ENCODE results near the gene HCFC1.

- no peak for TF ChIP-seq POLR2AphosphoS5 (IDR thresholded peaks at IDR 0.05; ENCODE audit: low read depth, low read length)
- no peak for TF ChIP-seq RAD21 (IDR thresholded peaks at IDR 0.05; ENCODE audit: low read length)
- no peak for TF ChIP-seq CTCF (IDR thresholded peaks at IDR 0.05)
- TF ChIP-seq MAX (IDR thresholded peaks at IDR 0.05; ENCODE audit: low read depth), result no peak
- TF ChIP-seq EP300 (IDR thresholded peaks at IDR 0.05; ENCODE audit: borderline replicate concordance in 1 of 2, low read depth in 1 of 2, low read length in 1 of 2), result no peak
- no peak for TF ChIP-seq SIN3A (IDR thresholded peaks at IDR 0.05; ENCODE audit: borderline replicate concordance, low read depth, low read length)
- no peak for TF ChIP-seq CHD2 (IDR thresholded peaks at IDR 0.05; ENCODE audit: low read length, partially characterized antibody)
- TF ChIP-seq MXI1 (IDR thresholded peaks at IDR 0.05; ENCODE audit: low read depth, low read length), result no peak
- TF ChIP-seq RXRA (IDR thresholded peaks at IDR 0.05; ENCODE audit: borderline replicate concordance, low read depth), result no peak
- TF ChIP-seq PBX3 (IDR thresholded peaks at IDR 0.05), result no peak
- TF ChIP-seq EZH2phosphoT487 (IDR thresholded peaks at IDR 0.05; ENCODE audit: borderline replicate concordance, low read depth), result no peak
These were observed 23.6 kb downstream of the HCFC1 start for GRCh38 chrX:153948002-153948466.
